ENCODE results near the gene QKI. TPM values are rescaled to one million over a fixed set of nuclear protein-coding genes. Genes with fewer than 3 reads are reported as not detected.
"Not testable (repeated sequence)": the region's sequence is repeated elsewhere in the genome, so short reads cannot be mapped to it uniquely, and the experiment has no call there.

Gene QKI
- total RNA-seq, 1 donor from 2014 or later, result 449 TPM

- peaks cover 90% of the 10 kb centered on the region for H3K4me1 ChIP-seq
- TF ChIP-seq CTCF (IDR thresholded peaks at IDR 0.05; ENCODE audit: borderline replicate concordance), result no peak
- H3K27me3 ChIP-seq (ENCODE audit: low read depth), result no peaks in the 10 kb centered on the region
- no peak overlapping the region for H3K27ac ChIP-seq (replicated peaks)
- peaks cover 23% of the 10 kb centered on the region for H3K36me3 ChIP-seq
- H3K4me3 ChIP-seq, result no peak overlapping the region
- no peak for DNase-seq
- intact Hi-C loops (cut with micrococcal nuclease), result no loop called here
- peaks cover 18% of the 10 kb centered on the region for H3K9me3 ChIP-seq (replicated peaks)
These were observed 55.0 kb downstream of the QKI start for GRCh38 chr6:163469459-163469985.

GRCh38 chr6:163470611-163471010 lies 56.1 kb downstream of the QKI start:
- H3K27ac ChIP-seq (replicated peaks), result no peak overlapping the region
- H3K4me3 ChIP-seq, result no peak overlapping the region
- H3K27me3 ChIP-seq (ENCODE audit: low read depth), result no peaks in the 10 kb centered on the region
- intact Hi-C loops (cut with micrococcal nuclease), result no loop called here
- no peak for DNase-seq
- no peak for TF ChIP-seq CTCF (IDR thresholded peaks at IDR 0.05; ENCODE audit: borderline replicate concordance)
- H3K9me3 ChIP-seq (replicated peaks), result peaks cover 18% of the 10 kb centered on the region
- H3K4me1 ChIP-seq, result peaks cover 90% of the 10 kb centered on the region
- H3K36me3 ChIP-seq, result peaks cover 23% of the 10 kb centered on the region

- no peak for DNase-seq
- H3K9me3 ChIP-seq (replicated peaks), result peaks cover 18% of the 10 kb centered on the region
- no peaks in the 10 kb centered on the region for H3K27me3 ChIP-seq (ENCODE audit: low read depth)
- peaks cover 36% of the 10 kb centered on the region for H3K36me3 ChIP-seq
- TF ChIP-seq CTCF (IDR thresholded peaks at IDR 0.05; ENCODE audit: borderline replicate concordance), result no peak
- peak overlapping the region; percentile 6 for H3K27ac ChIP-seq (replicated peaks)
- peaks cover 90% of the 10 kb centered on the region for H3K4me1 ChIP-seq
- intact Hi-C loops (cut with micrococcal nuclease), result no loop called here
- H3K4me3 ChIP-seq, result no peak overlapping the region
These were observed 60.1 kb downstream of the QKI start for GRCh38 chr6:163474581-163474980.

GRCh38 chr6:163476946-163477345 lies 62.4 kb downstream of the QKI start:
- H3K4me1 ChIP-seq, result peaks cover 100% of the 10 kb centered on the region
- H3K27me3 ChIP-seq (ENCODE audit: low read depth); H3K4me3 ChIP-seq; intact Hi-C loops (cut with micrococcal nuclease); H3K9me3 ChIP-seq (replicated peaks); DNase-seq: not testable (repeated sequence)
- peaks cover 29% of the 10 kb centered on the region for H3K36me3 ChIP-seq
- peak overlapping the region; percentile 28 for H3K27ac ChIP-seq (replicated peaks)

- Histone ChIP-seq H3K36me3 (peaks cover 23% of the 10 kb centered on the region), H3K4me1 (peaks cover 100% of the 10 kb centered on the region), H3K9me3 (replicated peaks) (no peaks in the 10 kb centered on the region), H3K4me3 (no peak overlapping the region), H3K27me3 (ENCODE audit: low read depth) (no peaks in the 10 kb centered on the region), H3K27ac (replicated peaks) (peak overlapping the region; percentile 24)
- intact Hi-C loops (cut with micrococcal nuclease), result no loop called here
- no peak for DNase-seq
- no peak for TF ChIP-seq CTCF (IDR thresholded peaks at IDR 0.05; ENCODE audit: borderline replicate concordance)
These were observed 68.6 kb downstream of the QKI start for GRCh38 chr6:163483107-163483506.

GRCh38 chr6:163485388-163485851 lies 70.9 kb downstream of the QKI start:
- intact Hi-C loops (cut with micrococcal nuclease), result no loop called here
- no peak for DNase-seq
- H3K27me3 ChIP-seq (ENCODE audit: low read depth), result no peaks in the 10 kb centered on the region
- peaks cover 1% of the 10 kb centered on the region for H3K36me3 ChIP-seq
- TF ChIP-seq CTCF (IDR thresholded peaks at IDR 0.05; ENCODE audit: borderline replicate concordance), result no peak
- H3K4me1 ChIP-seq, result peaks cover 100% of the 10 kb centered on the region
- no peaks in the 10 kb centered on the region for H3K9me3 ChIP-seq (replicated peaks)
- no peak overlapping the region for H3K4me3 ChIP-seq
- peak overlapping the region; percentile 18 for H3K27ac ChIP-seq (replicated peaks)

All from left ventricle myocardium inferior (tissue), 1 donor.